K562 (cell line): ENCODE results near the gene FADD.

Experiments
- FOXK2 ChIP-seq, 2 experiments: fragments of 450-650 bp; IDR thresholded peaks in 1 of 2; conservative IDR thresholded peaks in 1 of 2; 2 replicates each; pipeline ENCODE4 v1.6.1; 2016; ENCODE audit warnings: low read depth in 2 of 2, mild to moderate bottlenecking in 1 of 2
- NKRF ChIP-seq: fragments of 450-650 bp; IDR thresholded peaks from 2 replicates; pipeline ENCODE4 v1.6.1; 2016; ENCODE audit warnings: borderline replicate concordance
- POLR2A ChIP-seq: fragments of 450-650 bp; conservative IDR thresholded peaks from 2 replicates; pipeline ENCODE4 v1.6.1; 2016
- TF ChIP-seq, protein P1 (sequence below), 3 experiments: IDR thresholded peaks in 2 of 3; conservative IDR thresholded peaks in 1 of 3; 2 replicates each; pipeline ENCODE4 v1.5.1; 2011 to 2012; ENCODE audit warnings: low read length in 3 of 3, mild to moderate bottlenecking in 3 of 3, control low read depth in 2 of 3, improper control_type of control experiment in 1 of 3, inconsistent platforms in 1 of 3, low read depth in 1 of 3, mixed read lengths in 1 of 3, moderate library complexity in 1 of 3; ENCODE audit not compliant: insufficient read depth in 2 of 3

GRCh38 chr11:70229737-70230136 lies 26.6 kb downstream of the FADD start:
- TF ChIP-seq FOXK2 (conservative IDR thresholded peaks at IDR 0.05 in 1 of 2, IDR thresholded peaks at IDR 0.05 in 1 of 2; ENCODE audit: low read depth in 2 of 2) (no peak), NKRF (no peak), POLR2A (no peak)
- TF ChIP-seq, protein P1, sequence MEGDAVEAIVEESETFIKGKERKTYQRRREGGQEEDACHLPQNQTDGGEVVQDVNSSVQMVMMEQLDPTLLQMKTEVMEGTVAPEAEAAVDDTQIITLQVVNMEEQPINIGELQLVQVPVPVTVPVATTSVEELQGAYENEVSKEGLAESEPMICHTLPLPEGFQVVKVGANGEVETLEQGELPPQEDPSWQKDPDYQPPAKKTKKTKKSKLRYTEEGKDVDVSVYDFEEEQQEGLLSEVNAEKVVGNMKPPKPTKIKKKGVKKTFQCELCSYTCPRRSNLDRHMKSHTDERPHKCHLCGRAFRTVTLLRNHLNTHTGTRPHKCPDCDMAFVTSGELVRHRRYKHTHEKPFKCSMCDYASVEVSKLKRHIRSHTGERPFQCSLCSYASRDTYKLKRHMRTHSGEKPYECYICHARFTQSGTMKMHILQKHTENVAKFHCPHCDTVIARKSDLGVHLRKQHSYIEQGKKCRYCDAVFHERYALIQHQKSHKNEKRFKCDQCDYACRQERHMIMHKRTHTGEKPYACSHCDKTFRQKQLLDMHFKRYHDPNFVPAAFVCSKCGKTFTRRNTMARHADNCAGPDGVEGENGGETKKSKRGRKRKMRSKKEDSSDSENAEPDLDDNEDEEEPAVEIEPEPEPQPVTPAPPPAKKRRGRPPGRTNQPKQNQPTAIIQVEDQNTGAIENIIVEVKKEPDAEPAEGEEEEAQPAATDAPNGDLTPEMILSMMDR (IDR thresholded peaks at IDR 0.05 in 2 of 3, conservative IDR thresholded peaks at IDR 0.05 in 1 of 3; ENCODE audit: insufficient read depth in 2 of 3, low read depth in 1 of 3, low read length in 3 of 3) = no peak
